ENCODE data around the gene TCF7L1.

Gene TCF7L1

DNA sequence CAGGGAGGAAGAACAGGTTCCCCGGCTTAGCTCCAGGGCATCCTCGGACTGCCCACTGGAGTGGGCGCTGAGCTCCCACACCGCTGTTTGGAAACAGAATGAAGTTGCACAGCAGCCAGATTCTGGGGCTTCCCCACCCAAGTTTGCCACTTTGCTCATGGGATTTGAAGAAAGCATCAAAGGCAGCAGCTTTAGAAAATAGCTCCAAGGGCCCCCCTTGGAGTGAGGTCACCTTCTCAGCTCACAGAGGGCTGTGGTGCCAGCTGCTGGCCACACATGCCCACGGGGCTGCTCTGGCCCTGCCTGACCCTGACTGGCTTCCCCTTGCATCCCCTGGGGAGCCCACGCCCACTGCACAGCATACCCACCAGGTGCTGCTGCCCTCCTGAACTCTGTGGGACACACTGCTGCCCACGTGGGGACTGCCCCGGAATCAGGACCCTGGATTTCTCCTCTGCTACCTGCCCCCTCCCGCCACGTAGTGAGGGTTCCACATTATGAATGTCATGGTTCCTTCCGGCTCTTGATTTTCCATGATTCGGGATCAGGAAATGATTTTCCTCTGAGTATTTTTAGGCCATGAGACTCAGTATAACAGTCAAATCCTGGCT, 124.3 kb downstream of the TCF7L1 start:
- DNase-seq = no peak

GRCh38 chr2:85257970-85258605, 124.9 kb downstream of the TCF7L1 start:
- DNase-seq = no peak

- DNase-seq = no peak
These were observed 126.0 kb downstream of the TCF7L1 start for GRCh38 chr2:85259101-85259590.

DNA sequence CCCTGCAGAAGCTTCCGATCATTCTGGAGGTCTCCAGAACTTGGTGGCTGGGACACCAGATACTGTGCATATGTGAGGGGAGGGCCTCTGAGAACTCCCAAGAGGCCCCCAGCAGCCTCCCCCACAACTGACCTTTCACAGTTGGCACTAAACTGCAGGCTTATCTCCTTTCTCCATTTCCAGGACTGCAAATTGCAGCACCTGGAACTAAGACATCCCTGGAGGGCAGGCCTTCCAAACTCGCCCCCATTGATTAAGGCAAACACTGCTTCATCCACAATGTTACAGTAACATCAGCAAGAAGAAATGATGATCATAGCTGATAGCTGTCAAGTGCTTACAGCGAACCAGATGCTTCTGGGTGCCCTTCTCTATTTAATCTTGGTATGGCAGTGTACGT, 126.7 kb downstream of the TCF7L1 start:
- no peak for DNase-seq

GRCh38 chr2:85263591-85263990, 130.4 kb downstream of the TCF7L1 start:
- no peak for DNase-seq

GRCh38 chr2:85264471-85264870, 131.3 kb downstream of the TCF7L1 start:
- no peak for DNase-seq

DNA sequence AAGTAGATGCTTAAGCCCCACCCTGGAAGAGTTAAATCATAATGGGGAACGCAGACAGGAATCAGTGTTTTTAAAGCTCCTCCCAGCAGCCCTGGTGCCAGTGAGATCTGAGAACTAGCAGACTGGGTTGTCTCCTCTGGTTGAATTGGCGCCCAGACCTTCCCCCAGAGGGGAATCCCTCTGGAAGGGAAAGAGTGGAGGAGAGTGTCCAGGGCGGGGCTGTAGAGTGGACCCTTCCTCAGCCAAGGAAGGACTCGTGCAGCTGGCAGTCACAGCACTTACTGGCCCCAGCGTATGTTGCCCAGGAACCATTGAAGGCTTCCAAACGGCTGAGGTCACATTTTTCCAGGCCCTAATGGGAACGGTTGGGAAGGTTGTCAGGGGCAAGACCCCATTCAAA, 132.1 kb downstream of the TCF7L1 start:
- no peak for DNase-seq

DNA sequence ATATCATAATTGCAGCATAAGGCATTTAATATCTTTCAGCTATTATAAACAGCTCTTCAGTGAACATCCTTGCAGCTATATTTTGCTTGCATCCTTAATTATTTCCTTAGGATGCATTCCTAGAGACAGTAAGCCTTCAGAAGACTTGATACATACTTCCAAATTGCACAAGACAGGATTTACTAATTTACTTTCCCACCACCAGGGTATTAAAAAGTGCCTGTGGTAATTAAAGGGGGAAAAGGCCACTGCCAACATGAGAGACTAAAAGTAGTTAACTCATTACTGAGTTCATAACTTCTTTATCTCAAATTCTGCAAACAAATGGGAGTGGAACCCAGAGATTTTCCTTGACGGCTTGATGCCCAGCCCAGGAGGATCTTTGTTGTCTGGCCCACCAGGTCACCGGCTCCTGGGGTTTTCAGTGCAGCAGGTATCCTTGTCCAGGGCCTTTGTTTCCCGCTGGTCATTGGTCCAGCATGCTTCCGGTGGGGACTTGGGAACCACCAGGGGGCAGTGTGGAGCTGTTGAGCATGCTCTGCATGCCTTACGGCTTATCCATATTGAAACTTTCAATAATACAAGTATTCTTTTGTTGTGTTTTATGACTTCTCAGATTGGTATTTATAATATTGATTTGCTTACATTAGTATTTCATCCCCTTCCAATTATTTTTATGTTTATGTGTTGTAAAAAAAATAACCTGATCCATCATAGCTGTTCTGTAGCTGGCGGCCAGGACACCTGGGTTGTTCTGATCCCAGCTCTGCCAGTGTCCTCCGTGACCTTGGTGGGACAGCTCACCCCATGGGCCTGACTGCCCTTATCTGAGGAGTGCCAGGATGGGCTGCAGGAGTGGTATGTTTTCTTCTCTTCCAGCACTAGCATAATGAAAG, 133.2 kb downstream of the TCF7L1 start:
- no peak for DNase-seq

DNA sequence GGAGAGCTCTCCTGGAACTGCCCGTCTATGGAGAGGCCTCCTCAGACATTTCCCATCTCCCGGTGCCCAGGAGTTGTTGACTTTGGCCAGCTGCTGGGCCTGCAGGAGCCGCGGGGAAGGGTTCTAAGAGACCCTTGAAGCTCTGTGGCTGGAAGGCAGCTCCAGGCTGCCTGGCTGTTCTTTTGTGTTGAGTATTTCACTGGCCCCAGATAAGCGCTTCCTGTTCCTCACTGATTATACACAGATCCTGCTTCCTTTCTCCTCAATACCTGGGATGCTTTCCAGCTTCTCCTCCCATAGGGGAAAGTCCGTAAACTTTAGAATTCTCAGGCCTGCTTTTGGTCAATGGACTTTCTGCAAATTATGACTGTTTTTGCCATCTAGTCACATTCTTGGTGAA, 136.8 kb downstream of the TCF7L1 start:
- DNase-seq = no peak

- DNase-seq = no peak
These were observed 139.2 kb downstream of the TCF7L1 start for GRCh38 chr2:85272357-85272756.

GRCh38 chr2:85273738-85274731, 140.8 kb downstream of the TCF7L1 start:
- DNase-seq = no peak

GRCh38 chr2:85275984-85276540, 142.9 kb downstream of the TCF7L1 start:
- no peak for DNase-seq

DNA sequence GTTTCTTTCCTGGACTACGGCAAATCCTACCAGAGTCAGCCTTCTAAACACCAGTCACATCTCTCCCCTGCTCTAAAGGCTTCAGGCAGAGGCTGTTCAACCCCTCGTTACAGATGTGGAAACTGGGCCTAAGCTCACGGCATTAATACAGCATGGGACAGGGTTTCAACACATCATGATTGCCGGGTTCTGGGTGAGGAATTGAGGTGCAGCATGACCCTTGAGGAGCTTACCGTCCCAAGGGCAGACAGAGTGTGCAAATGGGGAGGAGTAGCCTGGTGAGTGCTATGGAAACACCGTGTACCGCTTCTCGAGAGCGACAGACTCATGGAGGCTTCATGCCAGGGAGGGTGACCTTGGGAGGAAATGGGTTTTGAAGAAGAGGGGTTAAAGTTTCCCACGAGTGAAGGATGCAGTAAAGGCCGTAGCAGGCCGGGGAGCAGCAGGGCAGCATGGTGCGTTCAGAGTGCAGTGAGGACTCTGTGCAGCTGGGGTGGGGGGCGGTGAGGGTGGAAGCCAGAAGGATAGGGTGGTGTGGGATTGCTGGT, 143.5 kb downstream of the TCF7L1 start:
- DNase-seq = no peak

- DNase-seq = no peak
These were observed 144.4 kb downstream of the TCF7L1 start for GRCh38 chr2:85277416-85278158.

GRCh38 chr2:85278361-85278760, 145.2 kb downstream of the TCF7L1 start:
- no peak for DNase-seq

DNA sequence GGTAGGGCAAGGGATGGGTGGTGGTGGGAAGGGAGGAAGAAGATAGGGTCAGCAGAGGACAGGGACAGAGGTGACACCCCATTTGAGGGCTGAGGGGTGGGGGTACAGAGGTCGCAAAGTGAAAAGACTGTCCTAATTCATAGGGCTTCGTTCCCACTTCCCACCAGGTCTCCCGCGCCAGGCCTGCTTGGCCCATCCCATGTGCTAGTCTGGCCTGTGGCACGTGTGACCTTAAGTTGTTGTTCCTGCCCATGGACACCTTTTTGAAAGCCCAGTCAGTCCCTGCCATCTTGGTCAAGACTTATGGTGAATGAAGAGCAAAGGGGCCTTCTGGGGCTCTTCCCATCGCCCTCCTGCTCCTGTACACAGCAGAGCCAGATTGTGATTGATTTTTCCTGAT, 148.4 kb downstream of the TCF7L1 start:
- DNase-seq = no peak

DNA sequence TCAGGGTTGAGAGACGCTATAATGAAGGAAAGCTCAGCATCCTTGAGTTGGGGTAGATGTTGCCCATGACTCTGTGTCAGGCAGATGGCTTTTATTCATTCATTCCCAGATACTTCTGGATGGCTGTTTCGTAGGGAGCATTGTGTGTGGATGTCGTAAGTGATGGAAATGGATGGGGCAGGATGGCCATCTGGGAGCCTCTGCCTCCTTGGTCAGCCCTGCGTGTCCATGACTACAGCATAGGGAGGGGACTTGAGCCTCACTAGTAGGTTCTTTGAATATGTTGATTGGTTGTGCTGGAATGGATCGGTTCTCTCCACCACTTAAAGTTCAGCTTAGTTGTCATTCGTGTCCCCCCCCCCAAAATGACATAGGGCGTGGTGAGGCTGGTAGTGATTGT, 149.7 kb downstream of the TCF7L1 start:
- no peak for DNase-seq

GRCh38 chr2:85283641-85284040, 150.4 kb downstream of the TCF7L1 start:
- DNase-seq = no peak

DNA sequence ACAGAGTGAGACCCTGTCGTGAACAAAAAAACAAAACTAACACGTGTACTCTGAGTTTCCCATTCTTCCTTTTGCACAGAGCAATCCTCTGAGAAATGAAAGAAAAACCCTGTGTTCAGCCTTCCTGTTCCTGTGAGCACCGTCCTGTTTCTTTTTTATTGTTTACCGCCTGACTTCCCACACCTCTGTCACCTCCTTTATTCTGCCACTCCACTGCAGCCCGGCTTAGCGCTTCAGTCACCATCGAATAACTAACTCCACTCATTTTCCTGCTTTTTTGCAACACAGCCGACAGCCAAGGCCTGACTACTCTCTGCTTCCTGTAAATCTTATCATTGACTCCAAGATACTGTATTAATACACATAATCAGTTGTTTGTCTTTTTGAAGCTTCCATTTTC, 153.7 kb downstream of the TCF7L1 start:
- no peak for DNase-seq

DNA sequence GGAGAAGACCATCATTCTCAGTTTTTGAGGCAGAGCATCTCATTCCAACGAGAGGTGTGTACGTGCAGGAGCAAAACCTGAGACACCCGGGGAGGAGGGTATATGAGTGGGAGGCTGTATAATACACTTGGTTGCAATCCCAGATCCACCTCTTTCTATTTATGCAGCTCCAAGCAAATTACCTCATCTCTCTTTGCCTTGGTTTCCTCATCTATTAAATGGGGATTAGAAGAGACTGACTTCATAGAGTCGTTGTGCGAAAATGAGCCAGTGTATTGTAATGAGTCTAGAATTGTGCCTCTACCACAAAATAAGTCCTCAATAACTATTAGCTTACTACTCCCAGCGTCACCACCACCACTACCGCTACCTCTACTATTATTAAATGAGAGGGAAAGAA, 154.5 kb downstream of the TCF7L1 start:
- DNase-seq = no peak

DNA sequence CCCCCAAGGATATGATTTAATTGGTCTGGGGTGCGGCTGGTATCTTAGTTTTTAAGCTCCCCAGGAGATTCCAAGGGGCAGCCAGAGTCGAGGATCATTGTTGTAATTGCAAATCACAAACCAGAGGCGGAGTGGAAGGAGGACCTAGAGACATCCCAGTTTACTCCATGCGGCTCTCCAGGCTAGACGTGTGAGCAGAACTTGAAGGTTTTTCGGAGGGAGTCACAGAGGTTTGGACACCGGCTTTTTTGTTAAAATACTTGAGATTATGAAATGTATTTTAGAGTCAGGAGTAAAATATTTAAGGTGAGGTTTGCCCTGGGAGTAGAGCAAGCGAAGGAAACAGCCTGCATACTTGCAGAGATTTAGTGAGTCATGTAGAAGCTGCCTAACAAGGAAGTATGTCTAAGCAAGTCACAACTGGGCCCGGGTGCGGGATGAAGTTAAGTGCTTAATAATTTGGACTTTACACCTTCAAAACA, 155.1 kb downstream of the TCF7L1 start:
- DNase-seq = no peak

All from NCI-H2107 (cell line).